H7 (cell line): ENCODE results near the gene STAT6. TPM values are rescaled to one million over a fixed set of nuclear protein-coding genes. Genes with fewer than 3 reads are reported as not detected.
A peak's percentile ranks its signal among the peaks of the same experiment; 100 is the strongest.

Experiments
- DNase-seq: peaks from one replicate; pipeline ENCODE4 v3.0.0; 2012
- H3K27me3 ChIP-seq: 2 replicates; pipeline ENCODE4 v1.6.0; 2011; ENCODE audit warnings: mild to moderate bottlenecking, low read length; ENCODE audit not compliant: control insufficient read depth, insufficient read depth
- H3K36me3 ChIP-seq: replicated peaks from 2 replicates; pipeline ENCODE4 v1.5.1; 2011; ENCODE audit warnings: low read length; ENCODE audit not compliant: control insufficient read depth, insufficient read depth
- H3K4me3 ChIP-seq: 2 replicates; pipeline ENCODE4 v1.5.1; 2011; ENCODE audit warnings: low read depth, mild to moderate bottlenecking, control low read depth, low read length, moderate library complexity; ENCODE audit not compliant: insufficient read depth
- total RNA-seq: library from RNA; depleted of rRNA; stranded (reverse); fragments of >200 nt; shearing (Covaris generic); gene quantifications from 2 replicates; pipeline ENCODE4 v1.2.3, GENCODE V29; 2014

STAT6 gene
- total RNA-seq, 1 experiment from 2014 or later, result 51.5 TPM

DNA sequence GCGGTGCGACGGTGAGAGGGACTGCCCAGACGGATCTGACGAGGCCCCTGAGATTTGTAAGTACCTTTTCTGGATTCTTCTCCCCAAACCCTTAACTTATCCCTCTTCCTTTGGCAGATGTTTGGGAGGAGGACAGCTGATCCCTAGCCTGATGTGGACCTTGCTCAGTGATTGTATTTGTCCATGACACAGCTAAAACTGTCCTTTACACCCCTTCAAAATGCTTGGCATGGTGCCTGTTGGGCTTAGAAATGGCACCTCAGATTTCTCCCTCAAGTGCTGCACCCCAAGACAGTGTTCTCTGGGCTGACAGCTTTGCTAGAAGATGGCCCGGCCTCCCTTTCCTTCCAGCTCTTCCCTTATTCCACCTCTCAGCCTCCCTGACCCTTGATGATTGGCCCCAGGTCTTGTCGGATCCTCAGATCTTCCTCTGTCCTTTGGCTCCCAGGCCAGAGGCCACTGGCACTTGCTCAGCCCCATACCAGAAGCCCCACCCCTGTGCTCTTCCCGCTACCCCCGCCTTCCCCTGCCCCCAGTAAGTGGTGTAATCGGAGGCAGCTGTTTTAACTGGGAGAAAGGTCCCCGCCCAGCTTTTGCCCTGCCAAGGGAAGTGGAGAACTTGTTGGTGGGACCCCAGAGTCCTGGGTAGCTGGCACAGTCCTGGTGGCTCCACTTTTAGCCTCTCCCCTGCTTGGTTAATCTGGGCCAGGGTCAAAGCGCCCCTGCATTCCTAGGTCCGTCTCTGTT is 27.5 kb upstream of the STAT6 start:
- DNase-seq, result no peak
- Histone ChIP-seq H3K4me3 (no peak overlapping the region), H3K27me3 (no peaks in the 10 kb centered on the region), H3K36me3 (peaks cover 34% of the 10 kb centered on the region)

- Histone ChIP-seq H3K27me3 (no peaks in the 10 kb centered on the region), H3K4me3 (no peak overlapping the region; the same call in 1 of the 2 replicates), H3K36me3 (peaks cover 13% of the 10 kb centered on the region)
- DNase-seq, result peak; percentile 91
These were observed 24.6 kb upstream of the STAT6 start for GRCh38 chr12:57135527-57136326.

GRCh38 chr12:57134949-57135348 is 23.8 kb upstream of the STAT6 start:
- DNase-seq, result peak; percentile 66
- H3K4me3 ChIP-seq, result no peak overlapping the region
- H3K27me3 ChIP-seq, result no peaks in the 10 kb centered on the region
- H3K36me3 ChIP-seq, result peaks cover 11% of the 10 kb centered on the region

DNA sequence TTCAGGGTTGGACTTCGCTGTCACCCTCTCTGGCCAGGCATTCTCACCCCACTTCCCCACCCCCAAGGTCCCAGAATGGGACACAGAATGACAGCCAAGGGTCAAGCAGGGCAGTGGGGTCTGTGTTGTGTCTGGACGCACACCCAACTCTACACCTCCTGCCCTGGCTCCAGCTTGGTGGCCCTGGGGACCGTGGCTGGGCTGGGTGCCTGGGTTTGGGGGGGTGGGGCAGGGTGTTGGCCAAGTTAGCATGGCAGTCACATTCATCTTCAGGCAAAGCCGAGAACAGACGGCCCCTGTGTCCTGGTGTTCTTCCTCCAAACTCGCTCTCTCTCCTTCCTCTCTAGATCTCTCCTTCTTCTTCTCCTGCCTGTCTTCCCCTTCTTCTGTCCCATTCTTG is 22.8 kb upstream of the STAT6 start:
- Histone ChIP-seq H3K4me3 (no peak overlapping the region), H3K36me3 (peaks cover 1% of the 10 kb centered on the region), H3K27me3 (no peaks in the 10 kb centered on the region)
- peak; percentile 39 for DNase-seq

DNA sequence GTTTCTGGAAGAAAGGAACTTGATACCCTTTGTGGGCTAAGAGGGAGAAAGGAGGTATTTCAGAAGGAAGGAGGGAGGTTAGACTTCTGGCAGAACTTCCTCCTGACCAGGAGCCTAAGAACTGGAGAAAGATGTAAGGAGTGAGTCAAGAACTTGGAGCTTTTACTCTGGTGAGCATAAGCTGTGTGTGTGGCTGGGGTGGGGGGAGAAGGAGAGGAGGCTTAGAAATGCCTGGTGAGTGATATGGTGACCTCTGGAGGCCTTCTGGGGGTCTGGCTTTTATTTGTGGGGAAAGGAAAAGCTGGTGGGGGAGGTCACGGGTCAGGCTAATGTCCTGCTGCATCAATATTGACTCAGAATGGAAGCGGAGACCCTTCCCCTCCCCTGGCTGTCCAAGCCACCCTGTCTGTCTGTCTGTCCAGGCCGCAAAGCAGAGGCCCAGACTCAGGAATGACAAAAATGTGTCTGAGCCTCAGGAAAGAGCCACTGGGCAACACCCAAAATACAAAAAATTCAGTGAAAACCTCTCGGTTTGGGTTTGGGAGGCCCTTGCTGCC is 21.9 kb upstream of the STAT6 start:
- H3K4me3 ChIP-seq, result no peak overlapping the region
- peak; percentile 64 for DNase-seq
- H3K36me3 ChIP-seq, result no peaks in the 10 kb centered on the region; the same call in none of the 2 replicates
- no peaks in the 10 kb centered on the region for H3K27me3 ChIP-seq

GRCh38 chr12:57131896-57132744 is 21.0 kb upstream of the STAT6 start:
- Histone ChIP-seq H3K36me3 (no peaks in the 10 kb centered on the region; the same call in 1 of the 2 replicates), H3K4me3 (no peak overlapping the region), H3K27me3 (no peaks in the 10 kb centered on the region)
- DNase-seq, result peak; percentile 56

GRCh38 chr12:57130941-57131340 is 19.8 kb upstream of the STAT6 start:
- Histone ChIP-seq H3K4me3 (no peak overlapping the region), H3K27me3 (no peaks in the 10 kb centered on the region), H3K36me3 (no peaks in the 10 kb centered on the region)
- peak; percentile 25 for DNase-seq

DNA sequence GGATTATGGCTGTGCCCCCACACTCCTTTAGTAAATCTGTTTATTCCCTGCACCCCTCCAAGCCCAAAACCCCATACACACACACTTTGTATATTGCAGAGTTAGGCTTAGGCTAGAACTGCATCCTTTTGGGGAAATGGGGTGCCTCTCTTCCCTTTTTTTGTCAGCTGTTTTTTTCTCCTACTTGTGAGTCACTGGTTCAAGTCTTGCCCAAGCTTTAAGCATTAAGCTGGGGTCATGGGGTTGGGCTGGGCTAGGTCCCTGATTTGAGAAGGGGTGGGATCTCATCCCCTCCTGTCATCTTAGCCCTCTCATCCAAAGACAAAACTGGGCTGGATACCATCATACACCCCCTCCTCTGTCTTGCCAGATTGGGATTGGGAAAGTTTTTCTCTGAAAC is 18.7 kb upstream of the STAT6 start:
- DNase-seq, result peak; percentile 35
- Histone ChIP-seq H3K4me3 (peak overlapping the region; percentile 87), H3K36me3 (no peaks in the 10 kb centered on the region), H3K27me3 (no peaks in the 10 kb centered on the region)

- H3K27me3 ChIP-seq, result no peaks in the 10 kb centered on the region
- H3K4me3 ChIP-seq, result peak overlapping the region; percentile 87
- peak; percentile 82 for DNase-seq
- no peaks in the 10 kb centered on the region for H3K36me3 ChIP-seq
These were observed 18.2 kb upstream of the STAT6 start for GRCh38 chr12:57129321-57129842.

DNA sequence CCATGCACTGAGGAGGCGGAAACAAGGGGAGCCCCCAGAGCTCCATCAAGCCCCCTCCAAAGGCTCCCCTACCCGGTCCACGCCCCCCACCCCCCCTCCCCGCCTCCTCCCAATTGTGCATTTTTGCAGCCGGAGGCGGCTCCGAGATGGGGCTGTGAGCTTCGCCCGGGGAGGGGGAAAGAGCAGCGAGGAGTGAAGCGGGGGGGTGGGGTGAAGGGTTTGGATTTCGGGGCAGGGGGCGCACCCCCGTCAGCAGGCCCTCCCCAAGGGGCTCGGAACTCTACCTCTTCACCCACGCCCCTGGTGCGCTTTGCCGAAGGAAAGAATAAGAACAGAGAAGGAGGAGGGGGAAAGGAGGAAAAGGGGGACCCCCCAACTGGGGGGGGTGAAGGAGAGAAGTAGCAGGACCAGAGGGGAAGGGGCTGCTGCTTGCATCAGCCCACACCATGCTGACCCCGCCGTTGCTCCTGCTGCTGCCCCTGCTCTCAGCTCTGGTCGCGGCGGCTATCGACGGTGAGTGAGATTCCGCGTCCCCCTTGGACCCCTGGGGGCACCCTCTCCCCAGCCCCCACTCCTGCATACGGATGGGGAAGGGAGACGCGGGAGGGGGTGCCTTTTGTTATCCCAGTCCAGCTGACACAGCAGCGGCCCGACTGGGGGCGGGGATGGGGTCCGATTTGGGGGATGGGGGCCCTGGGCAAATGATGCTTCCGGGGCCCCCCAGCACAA is 17.5 kb upstream of the STAT6 start:
- Histone ChIP-seq H3K4me3 (peak overlapping the region; percentile 87), H3K36me3 (no peaks in the 10 kb centered on the region), H3K27me3 (no peaks in the 10 kb centered on the region)
- DNase-seq, result peak; percentile 89

DNA sequence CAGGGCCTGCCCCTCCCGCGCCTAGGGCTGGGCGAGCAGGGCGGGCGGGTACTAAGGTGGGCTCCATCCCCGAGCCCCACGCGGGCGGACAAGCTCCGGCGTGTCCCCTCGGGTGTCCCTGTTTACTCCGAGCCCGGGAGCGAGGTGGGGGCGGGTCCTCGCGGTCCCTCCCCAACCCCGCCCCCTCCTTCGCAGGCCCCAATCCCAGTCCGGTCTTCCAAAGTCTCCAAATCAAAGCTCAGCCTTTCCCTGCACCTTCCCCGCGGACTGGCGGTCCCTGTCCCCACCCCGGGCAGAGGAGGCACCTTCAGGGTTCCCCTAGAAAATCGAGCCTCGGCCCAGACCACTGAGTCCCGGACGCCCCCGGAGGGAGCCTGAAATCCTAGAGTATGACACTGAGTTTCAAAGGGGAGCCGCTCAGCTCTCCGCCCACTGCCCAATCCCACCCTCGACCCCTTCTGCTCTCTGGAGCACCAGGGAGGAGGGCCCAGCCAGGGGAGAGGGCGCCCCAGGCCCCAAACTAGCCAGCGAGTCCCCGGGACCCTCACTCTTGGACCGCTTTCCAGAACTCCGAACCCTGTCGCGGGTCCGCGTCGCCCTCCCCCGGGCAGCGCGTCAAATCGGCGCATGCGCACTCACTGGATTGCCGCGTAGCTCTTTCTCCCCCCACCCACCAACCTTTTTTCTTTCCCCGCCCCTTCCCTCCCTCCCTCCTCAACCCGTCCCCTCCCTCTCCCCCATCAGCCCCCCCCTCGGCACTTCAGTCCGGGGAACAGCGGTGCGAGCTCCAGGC is 16.8 kb upstream of the STAT6 start, which contains the start of gene LRP1:
TSS of gene LRP1 (plus strand) at position 758 of the 793 bp plus-strand sequence. CDS start 482 bp downstream, outside the sequence.
- DNase-seq, result peak; percentile 96
- no peaks in the 10 kb centered on the region for H3K36me3 ChIP-seq
- H3K27me3 ChIP-seq, result no peaks in the 10 kb centered on the region
- H3K4me3 ChIP-seq, result peak within 1 kb of the TSS; percentile 87

DNA sequence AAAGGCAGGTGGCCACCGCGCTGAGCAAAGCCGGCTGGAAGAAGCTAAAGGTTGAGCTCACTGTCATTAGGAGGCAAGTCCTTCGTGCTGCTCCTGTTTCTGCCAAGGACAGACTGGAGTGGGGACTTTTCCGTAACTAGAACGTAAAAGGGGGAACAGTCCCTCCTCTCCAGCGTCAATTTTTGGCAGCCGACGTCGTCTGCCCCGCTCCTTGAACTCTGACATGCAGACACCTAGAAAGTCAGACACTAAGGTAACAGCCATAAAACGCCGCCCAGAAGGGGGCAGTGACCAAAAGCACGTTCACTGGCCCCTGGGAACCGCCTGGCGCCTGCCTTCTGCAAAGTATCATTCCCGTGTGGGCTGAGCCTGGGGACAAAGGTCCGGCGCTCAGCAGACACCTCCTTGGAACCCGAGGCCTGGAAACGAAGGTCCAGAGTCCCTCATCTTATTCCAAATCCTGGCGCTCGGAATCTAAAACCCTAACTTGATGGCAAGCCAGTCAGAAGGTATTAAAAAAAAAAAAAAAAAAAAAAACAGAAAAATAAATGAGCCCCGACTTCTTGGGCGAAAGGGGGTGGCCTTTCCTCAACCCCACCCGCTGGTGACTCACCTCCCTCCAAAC is 16.1 kb upstream of the STAT6 start:
- no peaks in the 10 kb centered on the region for H3K36me3 ChIP-seq
- no peaks in the 10 kb centered on the region for H3K27me3 ChIP-seq
- H3K4me3 ChIP-seq, result peak overlapping the region; percentile 87
- peak; percentile 68 for DNase-seq
